ENCODE data around the gene PRKCE. TPM values are rescaled to one million over a fixed set of nuclear protein-coding genes. Genes with fewer than 3 reads are reported as not detected.

PRKCE gene
- total RNA-seq, 2 donors from 2014 or later: 7.3 to 20.8 TPM

GRCh38 chr2:46032996-46033395 lies 381.5 kb downstream of the PRKCE start:
- 74 to 84% methylated on average over 5 of the region's 5 CpGs for WGBS, 2 donors
- no peaks in the 10 kb centered on the region for H3K9me3 ChIP-seq
- no peak for TF ChIP-seq POLR2A (IDR thresholded peaks at IDR 0.05)
- TF ChIP-seq, protein P1, sequence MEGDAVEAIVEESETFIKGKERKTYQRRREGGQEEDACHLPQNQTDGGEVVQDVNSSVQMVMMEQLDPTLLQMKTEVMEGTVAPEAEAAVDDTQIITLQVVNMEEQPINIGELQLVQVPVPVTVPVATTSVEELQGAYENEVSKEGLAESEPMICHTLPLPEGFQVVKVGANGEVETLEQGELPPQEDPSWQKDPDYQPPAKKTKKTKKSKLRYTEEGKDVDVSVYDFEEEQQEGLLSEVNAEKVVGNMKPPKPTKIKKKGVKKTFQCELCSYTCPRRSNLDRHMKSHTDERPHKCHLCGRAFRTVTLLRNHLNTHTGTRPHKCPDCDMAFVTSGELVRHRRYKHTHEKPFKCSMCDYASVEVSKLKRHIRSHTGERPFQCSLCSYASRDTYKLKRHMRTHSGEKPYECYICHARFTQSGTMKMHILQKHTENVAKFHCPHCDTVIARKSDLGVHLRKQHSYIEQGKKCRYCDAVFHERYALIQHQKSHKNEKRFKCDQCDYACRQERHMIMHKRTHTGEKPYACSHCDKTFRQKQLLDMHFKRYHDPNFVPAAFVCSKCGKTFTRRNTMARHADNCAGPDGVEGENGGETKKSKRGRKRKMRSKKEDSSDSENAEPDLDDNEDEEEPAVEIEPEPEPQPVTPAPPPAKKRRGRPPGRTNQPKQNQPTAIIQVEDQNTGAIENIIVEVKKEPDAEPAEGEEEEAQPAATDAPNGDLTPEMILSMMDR (IDR thresholded peaks at IDR 0.05): no peak
- no peaks in the 10 kb centered on the region for H3K27me3 ChIP-seq
- H3K4me1 ChIP-seq: peaks cover 17% of the 10 kb centered on the region
- DNase-seq: no peak
- no peak for ATAC-seq
- no peak overlapping the region for H3K4me3 ChIP-seq
- no peak overlapping the region for H3K27ac ChIP-seq
- intact Hi-C loops (cut with DNase I): no loop called here
- H3K36me3 ChIP-seq (replicated peaks in 1 of 2; ENCODE audit: insufficient read depth in 1 of 2, low read depth in 2 of 2): no peaks in the 10 kb centered on the region

GRCh38 chr2:46034535-46034934 lies 383.1 kb downstream of the PRKCE start:
- DNase-seq (peak; percentile 44 to 49 (median 45)), ATAC-seq (peak; percentile 52)
- no peak overlapping the region for H3K27ac ChIP-seq
- TF ChIP-seq, protein P1 (IDR thresholded peaks at IDR 0.05): no peak
- no peak for TF ChIP-seq POLR2A (IDR thresholded peaks at IDR 0.05)
- H3K27me3 ChIP-seq: no peaks in the 10 kb centered on the region
- intact Hi-C loops (cut with DNase I): no loop called here
- no peaks in the 10 kb centered on the region for H3K36me3 ChIP-seq (replicated peaks in 1 of 2; ENCODE audit: insufficient read depth in 1 of 2, low read depth in 2 of 2)
- H3K9me3 ChIP-seq: no peaks in the 10 kb centered on the region
- H3K4me1 ChIP-seq: peaks cover 31% of the 10 kb centered on the region
- no peak overlapping the region for H3K4me3 ChIP-seq
- 56% methylated on average over 5 of the region's 5 CpGs for WGBS, 2 donors

DNA sequence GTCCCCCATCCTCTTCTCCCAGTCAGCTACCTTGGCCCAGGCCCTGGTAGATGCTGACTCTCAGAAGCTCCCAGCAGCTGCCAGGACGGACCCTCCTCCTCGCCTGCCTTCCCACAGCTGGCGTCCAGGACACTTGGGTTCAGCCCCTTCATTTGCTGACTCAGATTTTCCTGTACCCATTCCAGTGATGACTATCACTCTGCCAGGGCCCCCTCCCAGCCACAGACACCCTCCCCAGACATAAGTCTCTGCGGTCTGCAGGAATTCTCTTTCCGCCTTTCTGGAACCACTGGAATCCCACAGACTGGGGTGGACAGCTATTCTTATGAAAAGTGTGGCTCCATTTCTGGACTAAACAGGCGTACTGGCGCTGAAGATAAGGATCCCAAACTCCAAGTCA lies 385.5 kb downstream of the PRKCE start:
- no peaks in the 10 kb centered on the region for H3K36me3 ChIP-seq (replicated peaks in 1 of 2; ENCODE audit: insufficient read depth in 1 of 2, low read depth in 2 of 2)
- no peak overlapping the region for H3K27ac ChIP-seq
- TF ChIP-seq POLR2A (IDR thresholded peaks at IDR 0.05): no peak
- TF ChIP-seq, protein P1 (IDR thresholded peaks at IDR 0.05): no peak
- ATAC-seq: no peak
- intact Hi-C loops (cut with DNase I): no loop called here
- no peaks in the 10 kb centered on the region for H3K9me3 ChIP-seq
- H3K4me1 ChIP-seq: peaks cover 54% of the 10 kb centered on the region
- H3K4me3 ChIP-seq: no peak overlapping the region
- no peak for DNase-seq
- H3K27me3 ChIP-seq: no peaks in the 10 kb centered on the region
- 91 to 94% methylated on average over 7 of the region's 7 CpGs for WGBS, 2 donors

DNA sequence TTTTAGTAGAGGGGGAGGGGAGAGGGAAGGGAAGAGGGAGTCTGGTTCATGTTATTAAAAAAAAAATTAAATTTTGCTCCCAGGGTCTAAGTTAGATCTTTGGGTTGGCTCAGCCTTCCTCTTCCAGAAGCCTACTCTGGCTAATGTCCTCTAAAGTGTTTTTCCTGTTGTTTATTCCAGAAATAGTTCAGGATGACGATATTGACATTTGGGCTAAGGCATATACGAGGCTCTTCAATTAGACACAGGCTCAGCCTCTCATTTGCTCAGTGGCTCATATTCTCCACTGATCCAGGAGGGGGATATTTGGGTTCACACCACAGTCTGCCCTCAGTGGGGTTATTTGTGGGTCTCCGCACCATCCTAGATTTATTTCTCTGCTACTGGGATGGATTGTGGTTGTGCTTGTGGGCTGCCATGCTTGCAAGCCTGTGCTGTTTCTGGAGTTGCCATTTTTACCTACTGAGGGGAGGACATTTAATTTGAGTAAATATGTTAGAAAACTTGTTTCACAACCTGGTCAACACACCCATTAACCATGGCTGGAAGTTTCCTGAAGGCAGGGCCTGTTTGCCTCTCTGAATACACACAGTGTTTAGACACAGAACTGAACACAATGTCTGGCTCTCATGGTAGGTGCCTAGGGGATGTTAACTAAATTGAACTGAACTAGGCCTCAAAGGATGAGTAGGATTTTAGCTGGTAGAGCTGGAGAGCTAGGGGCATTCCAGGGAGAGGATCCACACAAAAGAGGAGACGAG lies 388.2 kb downstream of the PRKCE start:
- H3K36me3 ChIP-seq (replicated peaks in 1 of 2; ENCODE audit: insufficient read depth in 1 of 2, low read depth in 2 of 2): no peaks in the 10 kb centered on the region
- H3K27ac ChIP-seq: peak overlapping the region in 1 of 4 donors; percentile 21
- H3K4me1 ChIP-seq: peaks cover 60% of the 10 kb centered on the region
- WGBS, 2 donors: 77 to 91% methylated on average over 4 of the region's 4 CpGs
- H3K27me3 ChIP-seq: no peaks in the 10 kb centered on the region
- no peak for TF ChIP-seq POLR2A (IDR thresholded peaks at IDR 0.05)
- TF ChIP-seq, protein P1 (IDR thresholded peaks at IDR 0.05): no peak
- ATAC-seq (no peak), DNase-seq (no peak)
- no peaks in the 10 kb centered on the region for H3K9me3 ChIP-seq
- H3K4me3 ChIP-seq: no peak overlapping the region
- intact Hi-C loops (cut with DNase I): no loop called here

All from body of pancreas (tissue), 4 donors.